Right lobe of liver (tissue), 6 donors: ENCODE measurements around the gene SSC4D. TPM values are rescaled to one million over a fixed set of nuclear protein-coding genes. Genes with fewer than 3 reads are reported as not detected.
"Not testable (repeated sequence)": the region's sequence is repeated elsewhere in the genome, so short reads cannot be mapped to it uniquely, and the experiment has no call there.

Experiments
- ATAC-seq, 4 donors: fragments of 200-7000 bp; cut with Tn5 transposase; one replicate each; pipeline ENCODE4 v1.9.1; 2020; ENCODE audit warnings: mild to moderate bottlenecking in 4 of 4, moderate library complexity in 4 of 4
- DNase-seq, 3 donors: peaks; one replicate each; pipeline ENCODE4 v3.0.0-alpha.2; 2020
- H3K27ac ChIP-seq, 3 donors: fragments of 200-600 bp; one replicate each; pipeline ENCODE4 v1.8.0; 2022
- H3K27me3 ChIP-seq, 2 donors: fragments of 200-600 bp; one replicate each; pipeline ENCODE4 v1.8.0; 2022
- H3K36me3 ChIP-seq, 4 donors: fragments of 200-600 bp; sonication (generic) in 1 of 4; one replicate each; pipeline versions ENCODE4 v1.5.1 to v1.8.0; 2017 to 2022; ENCODE audit warnings: control low read depth in 1 of 4
- H3K4me1 ChIP-seq, 4 donors: fragments of 200-600 bp; sonication (generic) in 1 of 4; one replicate each; pipeline versions ENCODE4 v1.5.1 to v1.8.0; 2017 to 2022; ENCODE audit warnings: control low read depth in 1 of 4
- H3K4me3 ChIP-seq, 3 donors: fragments of 200-600 bp; one replicate each; pipeline ENCODE4 v1.8.0; 2022
- H3K9me3 ChIP-seq, 4 donors: fragments of 200-600 bp; sonication (generic) in 1 of 4; one replicate each; pipeline versions ENCODE4 v1.5.1 to v1.8.0; 2017 to 2022; ENCODE audit warnings: control low read depth in 1 of 4
- POLR2A ChIP-seq: fragments of 450-650 bp; IDR thresholded peaks from one replicate; pipeline ENCODE4 v1.6.1; 2017; ENCODE audit warnings: antibody characterized with exemption, mild to moderate bottlenecking
- WGBS: methylation state at CpG from one replicate; pipeline ENCODE4 v1.1.6; 2018; ENCODE audit warnings: low coverage, low lambda C conversion rate; ENCODE audit not compliant: insufficient coverage; ENCODE audit errors: missing lambda C conversion rate; 5-methylcytosine and 5-hydroxymethylcytosine counted together
- intact Hi-C, 2 donors: fragments of 100-400 bp; cut with DNase I; formaldehyde crosslinking; loops; one replicate each; pipeline versions ENCODE4 v1.11.2 to v1.14.1; 2022
- total RNA-seq, 6 experiments: library from RNA; depleted of rRNA in 2 of 6; stranded (reverse); fragments of >200 nt in 2 of 6; fragmentation: NEBNext Ultra II Directional in 3 of 6; extraction: Animal tissue kit (Norgen Biotek cat#: 25700) in 3 of 6; gene quantifications; one replicate each; pipeline versions ENCODE4 v1.1.0 to v1.2.4, GENCODE V29; 2016 to 2023
- TF ChIP-seq, protein P1 (sequence below), 4 donors: fragments of 200-600 bp in 3 of 4; fragments of 450-650 bp in 1 of 4; IDR thresholded peaks; one replicate each; pipeline versions ENCODE4 v1.5.1 to v1.8.0; 2016 to 2022; ENCODE audit warnings: antibody characterized with exemption in 4 of 4, mild to moderate bottlenecking in 2 of 4
- donor health status: DM: no; HTN: yes; CAD: no.
- donor health status: DM: no; HTN: no; CAD: no.
- donor health status: DM: no; HTN: no; CAD: no.
- donor health status: DM: no; HTN: yes; CAD: no.
- donor health status: DM: no; HTN: yes; CAD: no.

The SSC4D gene
- total RNA-seq, 6 experiments from 2014 or later: 1.2 to 2.6 (median 1.2) TPM

DNA sequence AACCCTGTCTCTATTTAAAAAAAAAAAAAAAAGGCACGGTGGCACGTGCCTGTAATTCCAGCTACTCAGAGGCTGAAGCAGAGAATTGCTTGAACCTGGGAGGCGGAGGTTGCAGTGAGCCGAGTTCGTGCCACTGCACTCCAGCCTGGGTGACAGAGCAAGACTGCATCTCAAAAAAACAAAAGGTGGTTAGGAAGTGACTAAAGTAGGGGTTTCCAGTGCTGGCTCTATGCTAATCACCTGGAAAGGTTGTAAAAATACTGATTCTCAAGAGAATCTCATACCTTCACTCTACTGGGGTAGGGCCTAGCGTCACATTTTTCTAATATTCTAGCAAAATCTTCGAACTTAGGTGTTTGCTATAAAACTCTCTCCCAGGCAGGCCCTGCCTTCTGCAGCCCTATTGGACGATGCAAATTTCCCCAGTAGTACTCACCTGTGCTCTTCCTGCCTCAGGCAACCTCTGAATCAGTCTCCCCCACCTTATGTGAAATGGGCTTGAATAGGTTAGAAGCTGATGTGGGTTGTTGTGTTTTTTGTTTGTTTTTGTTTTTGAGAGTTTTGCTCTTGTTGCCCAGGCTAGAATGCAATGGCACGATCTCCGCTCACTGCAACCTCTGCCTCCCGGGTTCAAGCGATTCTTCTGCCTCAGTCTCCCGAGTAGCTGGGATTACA is 18.8 kb upstream of the SSC4D start:
- H3K4me3 ChIP-seq: no peak overlapping the region
- ATAC-seq (no peak), DNase-seq (peak in 1 of 3 donors; percentile 15)
- 91% methylated on average over 9 of the region's 13 CpGs for WGBS
- no peaks in the 10 kb centered on the region for H3K4me1 ChIP-seq
- no peaks in the 10 kb centered on the region for H3K27me3 ChIP-seq
- intact Hi-C loops: no loop called here
- no peak for TF ChIP-seq POLR2A
- TF ChIP-seq, protein P1, sequence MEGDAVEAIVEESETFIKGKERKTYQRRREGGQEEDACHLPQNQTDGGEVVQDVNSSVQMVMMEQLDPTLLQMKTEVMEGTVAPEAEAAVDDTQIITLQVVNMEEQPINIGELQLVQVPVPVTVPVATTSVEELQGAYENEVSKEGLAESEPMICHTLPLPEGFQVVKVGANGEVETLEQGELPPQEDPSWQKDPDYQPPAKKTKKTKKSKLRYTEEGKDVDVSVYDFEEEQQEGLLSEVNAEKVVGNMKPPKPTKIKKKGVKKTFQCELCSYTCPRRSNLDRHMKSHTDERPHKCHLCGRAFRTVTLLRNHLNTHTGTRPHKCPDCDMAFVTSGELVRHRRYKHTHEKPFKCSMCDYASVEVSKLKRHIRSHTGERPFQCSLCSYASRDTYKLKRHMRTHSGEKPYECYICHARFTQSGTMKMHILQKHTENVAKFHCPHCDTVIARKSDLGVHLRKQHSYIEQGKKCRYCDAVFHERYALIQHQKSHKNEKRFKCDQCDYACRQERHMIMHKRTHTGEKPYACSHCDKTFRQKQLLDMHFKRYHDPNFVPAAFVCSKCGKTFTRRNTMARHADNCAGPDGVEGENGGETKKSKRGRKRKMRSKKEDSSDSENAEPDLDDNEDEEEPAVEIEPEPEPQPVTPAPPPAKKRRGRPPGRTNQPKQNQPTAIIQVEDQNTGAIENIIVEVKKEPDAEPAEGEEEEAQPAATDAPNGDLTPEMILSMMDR (IDR thresholded peaks at IDR 0.05): no peak
- H3K36me3 ChIP-seq: no peaks in the 10 kb centered on the region
- no peak overlapping the region for H3K27ac ChIP-seq
- no peaks in the 10 kb centered on the region for H3K9me3 ChIP-seq

DNA sequence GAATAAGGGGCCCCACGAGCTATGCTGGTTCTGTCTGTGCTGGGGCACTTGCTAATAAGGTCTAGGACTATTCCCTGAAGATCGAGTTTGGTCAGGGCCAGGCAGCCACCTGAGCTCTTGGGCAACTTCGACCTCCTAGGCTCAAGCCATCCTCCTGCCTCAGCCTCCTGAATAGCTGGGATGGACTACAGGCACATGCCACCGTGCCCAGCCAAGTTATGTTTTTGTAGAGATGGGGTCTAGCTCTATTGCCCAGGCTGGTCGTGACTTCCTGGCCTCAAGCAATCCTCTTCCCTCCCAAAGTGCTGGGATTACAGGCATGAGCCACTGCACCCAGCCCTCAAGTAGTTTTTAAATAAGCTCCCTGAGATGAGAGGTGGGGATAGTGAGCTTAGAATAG is 18.1 kb upstream of the SSC4D start:
- Histone ChIP-seq H3K36me3 (no peaks in the 10 kb centered on the region), H3K4me3 (no peak overlapping the region), H3K27ac (no peak overlapping the region), H3K27me3 (no peaks in the 10 kb centered on the region), H3K4me1 (no peaks in the 10 kb centered on the region), H3K9me3 (no peaks in the 10 kb centered on the region)
- intact Hi-C loops: no loop called here
- TF ChIP-seq, protein P1 (IDR thresholded peaks at IDR 0.05): no peak
- WGBS: 71% methylated on average over 3 of the region's 5 CpGs
- no peak for ATAC-seq
- no peak for DNase-seq

DNA sequence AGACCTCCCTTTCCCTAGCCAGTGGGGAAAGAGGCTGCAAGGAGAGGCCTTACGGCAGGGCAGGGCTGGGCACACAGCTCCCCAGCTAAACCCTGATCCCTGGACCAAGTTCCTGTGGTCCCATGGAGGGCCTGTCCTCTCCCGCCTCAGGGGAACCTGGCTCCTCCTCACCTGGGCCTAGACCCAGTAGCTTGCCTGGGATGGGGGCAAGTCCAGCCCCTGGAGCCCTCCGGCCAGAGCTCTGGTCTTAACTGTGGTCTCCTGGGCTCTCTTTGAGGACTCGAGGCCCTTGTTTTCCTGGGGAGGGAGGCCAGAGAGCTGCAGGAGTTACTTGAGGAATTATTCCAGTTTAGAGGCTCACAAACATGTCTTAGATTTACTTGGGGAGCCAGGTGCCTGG is 16.7 kb upstream of the SSC4D start:
- intact Hi-C loops: no loop called here
- WGBS: no CpG with 5 or more reads among the region's 4 CpGs
- Histone ChIP-seq H3K27ac (no peak overlapping the region), H3K9me3 (no peaks in the 10 kb centered on the region), H3K27me3 (no peaks in the 10 kb centered on the region), H3K36me3 (no peaks in the 10 kb centered on the region), H3K4me3 (no peak overlapping the region), H3K4me1 (no peaks in the 10 kb centered on the region)
- TF ChIP-seq, protein P1 (IDR thresholded peaks at IDR 0.05): no peak
- TF ChIP-seq POLR2A: no peak
- DNase-seq: no peak
- no peak for ATAC-seq

DNA sequence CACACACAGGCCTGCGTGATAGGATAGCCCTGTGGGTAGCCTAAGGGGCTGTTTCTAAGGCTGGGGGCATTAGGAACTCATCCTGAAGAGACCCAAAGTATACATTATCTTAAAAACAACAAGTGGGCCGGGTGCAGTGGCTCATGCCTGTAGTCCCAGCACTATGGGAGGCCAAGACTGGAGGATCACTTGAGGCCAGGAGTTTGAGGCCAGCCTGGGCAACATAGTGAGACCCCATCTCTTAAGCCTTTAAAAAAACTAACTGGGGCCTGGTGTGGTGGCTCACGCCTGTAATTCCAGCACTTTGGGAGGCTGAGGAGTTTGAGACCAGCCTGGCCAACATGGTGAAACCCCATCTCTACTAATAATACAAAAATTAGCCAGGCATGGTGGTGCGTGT is 16.1 kb upstream of the SSC4D start:
- H3K4me1 ChIP-seq, H3K36me3 ChIP-seq, H3K9me3 ChIP-seq, ATAC-seq, intact Hi-C loops, H3K27ac ChIP-seq, DNase-seq, H3K27me3 ChIP-seq, H3K4me3 ChIP-seq: not testable (repeated sequence)
- WGBS: 100% methylated on average over 2 of the region's 4 CpGs

DNA sequence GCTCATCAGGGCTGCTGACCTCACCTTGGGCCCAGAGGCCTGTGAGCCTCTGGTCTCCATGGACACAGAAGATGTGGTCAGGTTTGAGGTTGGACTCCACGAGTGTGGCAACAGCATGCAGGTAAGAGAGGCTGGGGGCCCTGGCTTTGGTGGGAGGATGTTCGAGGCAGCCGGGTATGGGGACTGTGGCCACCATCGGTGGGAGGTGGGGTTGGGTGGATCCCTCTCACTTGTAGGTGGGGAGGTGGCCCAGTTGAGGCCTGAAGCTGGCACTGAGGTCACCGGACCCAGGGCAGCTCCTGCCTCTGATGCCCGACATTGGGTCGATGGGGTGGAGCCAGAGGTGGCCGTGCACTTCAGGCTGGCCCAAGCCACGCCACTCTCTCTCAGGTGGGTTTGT is 15.7 kb upstream of the SSC4D start:
- no peaks in the 10 kb centered on the region for H3K36me3 ChIP-seq
- DNase-seq: no peak
- H3K4me1 ChIP-seq: no peaks in the 10 kb centered on the region
- no peaks in the 10 kb centered on the region for H3K9me3 ChIP-seq
- intact Hi-C loops: no loop called here
- TF ChIP-seq, protein P1 (IDR thresholded peaks at IDR 0.05): no peak
- TF ChIP-seq POLR2A: no peak
- no peak overlapping the region for H3K4me3 ChIP-seq
- no peaks in the 10 kb centered on the region for H3K27me3 ChIP-seq
- no peak overlapping the region for H3K27ac ChIP-seq
- ATAC-seq: peak in 1 of 4 donors; percentile 21
- no CpG with 5 or more reads among the region's 9 CpGs for WGBS
